H1 (cell line): ENCODE results near the gene RFXANK. TPM values are rescaled to one million over a fixed set of nuclear protein-coding genes. Genes with fewer than 3 reads are reported as not detected.
A peak's percentile ranks its signal among the peaks of the same experiment; 100 is the strongest.

Experiments used
- CTCF ChIA-PET: fragments of 300-600 bp; sonication (Branson Sonifier 250); formaldehyde crosslinking; loops from one replicate; lab custom pipeline; 2021; ENCODE audit not compliant: partially characterized antibody; lab: Charles Lee
- POLR2A ChIA-PET: fragments of 300-600 bp; sonication (Branson Sonifier 250); formaldehyde crosslinking; loops from one replicate; lab custom pipeline; 2021; ENCODE audit warnings: inconsistent platforms; ENCODE audit not compliant: partially characterized antibody; lab: Charles Lee
- DNase-seq, 2 experiments: peaks; one replicate each; pipeline versions ENCODE4 v3.0.0 to v3.0.0-alpha.2; 2010 to 2022; ENCODE audit warnings: low spot score in 2 of 2, low read depth in 1 of 2, mixed read lengths in 1 of 2
- FAIRE-seq: peaks from 2 replicates; lab custom pipeline; 2011; peaks lifted over from hg19 to GRCh38; lab: Jason Lieb, UNC
- H2AFZ ChIP-seq: 2 replicates; pipeline ENCODE4 v1.8.1; 2012; ENCODE audit warnings: low read length, inconsistent platforms
- H2AK5ac ChIP-seq: 2 replicates; pipeline ENCODE4 v1.6.1; 2013; ENCODE audit warnings: low read depth, low read length
- H2BK120ac ChIP-seq: replicated peaks from 2 replicates; pipeline ENCODE3; 2013; ENCODE audit warnings: low read depth, low read length, inconsistent platforms
- H2BK12ac ChIP-seq: 2 replicates; pipeline ENCODE4 v1.6.1; 2013; ENCODE audit warnings: low read depth, low read length
- H2BK15ac ChIP-seq: 2 replicates; pipeline ENCODE4 v1.6.1; 2013; ENCODE audit warnings: low read length
- H2BK20ac ChIP-seq: 2 replicates; pipeline ENCODE4 v1.6.1; 2013; ENCODE audit warnings: low read length
- H2BK5ac ChIP-seq: 2 replicates; pipeline ENCODE4 v1.6.1; 2013; ENCODE audit warnings: low read depth, low read length
- H3K14ac ChIP-seq: 2 replicates; pipeline ENCODE4 v1.6.1; 2013; ENCODE audit warnings: inconsistent platforms; ENCODE audit not compliant: insufficient read length
- H3K18ac ChIP-seq: 2 replicates; pipeline ENCODE4 v1.6.1; 2013; ENCODE audit warnings: low read length; ENCODE audit errors: extremely low read depth
- H3K23ac ChIP-seq: 2 replicates; pipeline ENCODE4 v1.6.1; 2013; ENCODE audit warnings: inconsistent platforms; ENCODE audit not compliant: insufficient read length
- H3K23me2 ChIP-seq: 2 replicates; pipeline ENCODE4 v1.6.1; 2013; ENCODE audit warnings: low read depth, low read length
- H3K27ac ChIP-seq: 2 replicates; pipeline ENCODE4 v1.6.1; 2011; ENCODE audit warnings: low read depth, low read length, inconsistent platforms
- H3K27me3 ChIP-seq, 4 experiments: replicated peaks in 1 of 4; 1 replicate in 1 of 4; 2 replicates in 3 of 4; pipeline versions ENCODE4 v1.6.1 to v1.8.1; 2011 to 2013; ENCODE audit warnings: low read length in 3 of 4, mild to moderate bottlenecking in 3 of 4, inconsistent platforms in 2 of 4, mixed read lengths in 2 of 4, moderate library complexity in 1 of 4; ENCODE audit not compliant: control insufficient read depth in 3 of 4, insufficient read depth in 3 of 4; ENCODE audit errors: extremely low read depth in 1 of 4
- H3K36me3 ChIP-seq, 4 experiments: 2 replicates each; pipeline versions ENCODE4 v1.6.1 to v1.8.1; 2011 to 2013; ENCODE audit warnings: mild to moderate bottlenecking in 4 of 4, low read length in 3 of 4, moderate library complexity in 2 of 4, control low read depth in 1 of 4, inconsistent platforms in 1 of 4; ENCODE audit not compliant: insufficient read depth in 4 of 4, control insufficient read depth in 2 of 4
- H3K4ac ChIP-seq: replicated peaks from 2 replicates; pipeline ENCODE3; 2013; ENCODE audit warnings: low read length, low read depth, mixed read lengths, inconsistent platforms; ENCODE audit not compliant: insufficient read length
- H3K4me1 ChIP-seq, 4 experiments: replicated peaks in 1 of 4; 1 replicate in 1 of 4; 2 replicates in 3 of 4; pipeline versions ENCODE4 v1.6.1 to v1.8.1; 2011 to 2013; ENCODE audit warnings: low read length in 3 of 4, inconsistent platforms in 2 of 4, mixed read lengths in 1 of 4; ENCODE audit not compliant: insufficient read depth in 4 of 4, control insufficient read depth in 3 of 4
- H3K4me2 ChIP-seq, 2 experiments: 2 replicates each; pipeline versions ENCODE4 v1.6.1 to v1.8.1; 2011 to 2013; ENCODE audit warnings: low read depth in 2 of 2, low read length in 2 of 2, control low read depth in 1 of 2, inconsistent platforms in 1 of 2, mild to moderate bottlenecking in 1 of 2; ENCODE audit not compliant: insufficient read depth in 1 of 2
- H3K4me3 ChIP-seq, 4 experiments: fragments of 200-600, 300-600 bp in 1 of 4; sonication (generic), shearing (Covaris generic), sonication (Bioruptor Twin) in 1 of 4; 2 replicates each; pipeline versions ENCODE4 v1.5.1 to v1.8.1; 2011 to 2016; ENCODE audit warnings: low read length in 4 of 4, low read depth in 3 of 4, control low read depth in 2 of 4, inconsistent platforms in 2 of 4, mild to moderate bottlenecking in 2 of 4, mixed read lengths in 1 of 4, moderate library complexity in 1 of 4; ENCODE audit not compliant: insufficient read depth in 2 of 4; ENCODE audit errors: extremely low read depth in 1 of 4
- H3K56ac ChIP-seq: replicated peaks from 2 replicates; pipeline ENCODE3; 2013; ENCODE audit warnings: low read depth, mild to moderate bottlenecking, mixed read lengths, low read length, inconsistent platforms; ENCODE audit not compliant: insufficient read length
- H3K79me1 ChIP-seq: 2 replicates; pipeline ENCODE4 v1.6.1; 2013; ENCODE audit warnings: low read depth, low read length, control low read depth
- H3K79me2 ChIP-seq, 2 experiments: 2 replicates each; pipeline versions ENCODE4 v1.6.1 to v1.8.1; 2012 to 2013; ENCODE audit warnings: low read length in 2 of 2, mild to moderate bottlenecking in 2 of 2, inconsistent platforms in 1 of 2; ENCODE audit not compliant: insufficient read depth in 2 of 2, control insufficient read depth in 1 of 2
- H3K9ac ChIP-seq, 4 experiments: replicated peaks in 1 of 4; 1 replicate in 1 of 4; 2 replicates in 3 of 4; pipeline versions ENCODE4 v1.6.1 to v1.8.1; 2011 to 2013; ENCODE audit warnings: low read depth in 3 of 4, low read length in 3 of 4, control low read depth in 2 of 4, mild to moderate bottlenecking in 2 of 4, moderate library complexity in 2 of 4, inconsistent platforms in 1 of 4; ENCODE audit errors: extremely low read depth in 1 of 4
- H3K9me3 ChIP-seq, 2 experiments: 2 replicates each; pipeline versions ENCODE4 v1.6.1 to v1.8.1; 2012 to 2013; ENCODE audit warnings: mild to moderate bottlenecking in 2 of 2, moderate library complexity in 2 of 2, control low read depth in 1 of 2, inconsistent platforms in 1 of 2, low read depth in 1 of 2, low read length in 1 of 2, mixed read lengths in 1 of 2; ENCODE audit not compliant: insufficient read depth in 2 of 2
- H4K20me1 ChIP-seq, 2 experiments: replicated peaks in 1 of 2; 2 replicates each; pipeline versions ENCODE3 to v1.8.1; 2011 to 2013; ENCODE audit warnings: inconsistent platforms in 2 of 2, low read length in 2 of 2, mild to moderate bottlenecking in 1 of 2; ENCODE audit not compliant: insufficient read depth in 2 of 2, control insufficient read depth in 1 of 2
- H4K5ac ChIP-seq: 2 replicates; pipeline ENCODE4 v1.6.1; 2013; ENCODE audit warnings: low read length, low read depth, mixed read lengths, inconsistent platforms; ENCODE audit not compliant: insufficient read length
- H4K8ac ChIP-seq: 2 replicates; pipeline ENCODE4 v1.8.0; 2013; ENCODE audit warnings: mild to moderate bottlenecking, moderate library complexity, low read length, inconsistent platforms; ENCODE audit not compliant: insufficient read depth; ENCODE audit errors: extremely low read depth
- H4K91ac ChIP-seq: replicated peaks from 2 replicates; pipeline ENCODE3; 2013; ENCODE audit warnings: low read length, mixed read lengths, inconsistent platforms; ENCODE audit not compliant: insufficient read length
- CEBPB ChIP-seq: IDR thresholded peaks from 2 replicates; pipeline ENCODE4 v1.6.1; 2012; ENCODE audit warnings: low read depth, low read length
- MAX ChIP-seq: IDR thresholded peaks from 2 replicates; pipeline ENCODE4 v1.6.1; 2012; ENCODE audit warnings: inconsistent platforms
- SIN3A ChIP-seq, 2 experiments: IDR thresholded peaks in 1 of 2; conservative IDR thresholded peaks in 1 of 2; 2 replicates each; pipeline ENCODE4 v1.6.1; 2011 to 2012; ENCODE audit warnings: low read length in 2 of 2, improper control_type of control experiment in 1 of 2, low read depth in 1 of 2, mild to moderate bottlenecking in 1 of 2
- YY1 ChIP-seq: IDR thresholded peaks from 2 replicates; pipeline ENCODE4 v1.6.1; 2011; ENCODE audit warnings: low read depth, mild to moderate bottlenecking, low read length
- WGBS, 2 experiments: shearing (Covaris generic) in 1 of 2; methylation state at CpG; one replicate each; pipeline versions ENCODE4 v1.1.6 to v1.1.7; 2013 to 2015; ENCODE audit warnings: low lambda C conversion rate in 2 of 2, mixed read lengths in 2 of 2, inconsistent platforms in 1 of 2, low coverage in 1 of 2, missing lambda C conversion rate in 1 of 2; ENCODE audit not compliant: insufficient replicate concordance in 2 of 2, insufficient coverage in 1 of 2, insufficient read length in 1 of 2; ENCODE audit errors: extremely low coverage in 1 of 2, missing lambda C conversion rate in 1 of 2; 5-methylcytosine and 5-hydroxymethylcytosine counted together
- polyA plus RNA-seq, 7 experiments: library from polyadenylated mRNA; depleted of rRNA in 3 of 7; stranded (reverse) in 5 of 7; unstranded in 2 of 7; fragments of >200 nt in 5 of 7; fragments of 200-250 nt in 2 of 7; gene quantifications; 1 replicate in 5 of 7; 2 replicates in 1 of 7; 4 replicates in 1 of 7; pipeline versions ENCODE4 v1.2.1 to v1.2.3, GENCODE V29; 2011 to 2013; ENCODE audit warnings: missing spikeins in 2 of 7, mixed read lengths in 2 of 7
- total RNA-seq: library from RNA; stranded (reverse); fragmentation: NEBNext Ultra II Directional; extraction: Animal tissue kit (Norgen Biotek cat#: 25700); gene quantifications from 2 replicates; pipeline ENCODE4 v1.2.1, GENCODE V29; 2021

Gene RFXANK
- total and polyA plus RNA-seq, 2 of the 8 experiments (the other 6 are each of a cell fraction or from before 2014, with no cell fraction given), result 72.9 to 87.5 TPM

- Histone ChIP-seq H3K36me3 (no peaks in the 10 kb centered on the region; a peak in 1 of 8 replicates), H3K27me3 (peaks cover 2 to 16% (median 11%) of the 10 kb centered on the region in 4 experiments), H2AK5ac (peak overlapping the region; percentile 82; the same call in 1 of the 2 replicates), H3K4me1 (peaks cover 0 to 23% (median 11%) of the 10 kb centered on the region in 4 experiments; a peak in 6 of 7 replicates), H4K8ac (peak overlapping the region; percentile 62; the same call in 1 of the 2 replicates), H3K18ac (no peak overlapping the region; the same call in 1 of the 2 replicates), H3K23me2 (peaks cover 7% of the 10 kb centered on the region; the same call in 1 of the 2 replicates), H2BK20ac (no peak overlapping the region), H3K79me1 (no peaks in the 10 kb centered on the region), H3K9ac (no peak overlapping the region), H3K79me2 (no peaks in the 10 kb centered on the region), H4K91ac (no peak overlapping the region), H3K14ac (no peak overlapping the region), H4K20me1 (peaks cover 0 to 12% of the 10 kb centered on the region in 2 experiments), H3K4me2 (peak overlapping the region; percentile 11 to 21; a peak in 2 of 4 replicates), H2BK5ac (no peak overlapping the region), H2AFZ (no peak overlapping the region), H2BK12ac (0 out of 2 replicates have a peak overlapping the region, but pooled peaks have one; percentile 11), H2BK15ac (no peak overlapping the region), H3K23ac (no peak overlapping the region), H3K4me3 (no peak overlapping the region), H3K9me3 (no peaks in the 10 kb centered on the region), H3K56ac (no peak overlapping the region), H4K5ac (peak overlapping the region; percentile 41), H2BK120ac (no peak overlapping the region), H3K4ac (no peak overlapping the region), H3K27ac (no peak overlapping the region)
- TF ChIP-seq MAX (no peak), SIN3A (conservative IDR thresholded peaks at IDR 0.05 in 1 of 2, IDR thresholded peaks at IDR 0.05 in 1 of 2; ENCODE audit: low read depth in 1 of 2, low read length in 2 of 2) (no peak), YY1 (no peak), CEBPB (peak; percentile 85)
- 65% methylated on average over 3 of the region's 8 CpGs; no CpG with 5 or more reads in 1 of the 2 experiments for WGBS, 2 experiments
- no peak for DNase-seq
- POLR2A ChIA-PET, result interaction anchor here (1.8 to 11.8 kb wide), 4 partner anchors 9 to 25 kb away, joined by 6 to 133 read pairs (median 14); partner anchors contain the start of gene BORCS8
- CTCF ChIA-PET, result interaction anchor here (1.4 to 7.1 kb wide), 4 partner anchors 13 to 120 kb away, joined by 5 to 109 read pairs (median 53); no protein-coding TSS in a partner anchor
- no peak for FAIRE-seq
Measured at GRCh38 chr19:19171821-19172532, 20.1 kb upstream of the RFXANK start.
